ENCODE results near the gene ARL15. TPM values are rescaled to one million over a fixed set of nuclear protein-coding genes. Genes with fewer than 3 reads are reported as not detected.
"Not testable (repeated sequence)": the region's sequence is repeated elsewhere in the genome, so short reads cannot be mapped to it uniquely, and the experiment has no call there.

The ARL15 gene
- total RNA-seq, 4 donors from 2014 or later, result 13.0 to 52.7 (median 17.1) TPM

DNA sequence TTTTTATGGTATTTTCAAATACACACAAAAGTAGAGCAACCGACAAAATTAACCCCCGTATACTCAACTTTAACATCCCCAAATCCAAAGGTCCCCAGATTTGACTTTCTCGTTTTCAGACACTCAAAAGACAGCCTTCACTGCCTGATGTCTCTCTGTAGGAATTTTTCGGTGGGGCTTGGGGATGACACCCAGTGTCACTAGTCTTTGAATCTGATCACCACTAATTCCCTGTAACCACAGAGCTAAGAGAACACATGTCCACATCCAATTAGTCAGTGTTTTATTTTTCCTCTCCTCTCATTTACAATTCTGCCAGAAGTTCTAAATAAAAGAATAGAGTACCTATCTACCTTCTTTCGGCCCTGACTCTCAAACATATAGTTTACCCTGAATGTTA is 324.6 kb downstream of the ARL15 start:
- Histone ChIP-seq H3K4me1 (no peaks in the 10 kb centered on the region), H3K27me3 (no peaks in the 10 kb centered on the region), H3K9me3 (peaks cover 0 to under 1% (median 0%) of the 10 kb centered on the region in 4 donors), H3K27ac (no peak overlapping the region), H3K36me3 (no peaks in the 10 kb centered on the region), H3K4me3 (no peak overlapping the region)
- 92 to 94% methylated on average over 5 of the region's 5 CpGs for WGBS, 2 donors
- no peak for DNase-seq (ENCODE audit: low spot score in 2 of 2)
- TF ChIP-seq EP300 (IDR thresholded peaks at IDR 0.05), result no peak
- TF ChIP-seq POLR2A (IDR thresholded peaks at IDR 0.05), result no peak
- TF ChIP-seq, protein P1, sequence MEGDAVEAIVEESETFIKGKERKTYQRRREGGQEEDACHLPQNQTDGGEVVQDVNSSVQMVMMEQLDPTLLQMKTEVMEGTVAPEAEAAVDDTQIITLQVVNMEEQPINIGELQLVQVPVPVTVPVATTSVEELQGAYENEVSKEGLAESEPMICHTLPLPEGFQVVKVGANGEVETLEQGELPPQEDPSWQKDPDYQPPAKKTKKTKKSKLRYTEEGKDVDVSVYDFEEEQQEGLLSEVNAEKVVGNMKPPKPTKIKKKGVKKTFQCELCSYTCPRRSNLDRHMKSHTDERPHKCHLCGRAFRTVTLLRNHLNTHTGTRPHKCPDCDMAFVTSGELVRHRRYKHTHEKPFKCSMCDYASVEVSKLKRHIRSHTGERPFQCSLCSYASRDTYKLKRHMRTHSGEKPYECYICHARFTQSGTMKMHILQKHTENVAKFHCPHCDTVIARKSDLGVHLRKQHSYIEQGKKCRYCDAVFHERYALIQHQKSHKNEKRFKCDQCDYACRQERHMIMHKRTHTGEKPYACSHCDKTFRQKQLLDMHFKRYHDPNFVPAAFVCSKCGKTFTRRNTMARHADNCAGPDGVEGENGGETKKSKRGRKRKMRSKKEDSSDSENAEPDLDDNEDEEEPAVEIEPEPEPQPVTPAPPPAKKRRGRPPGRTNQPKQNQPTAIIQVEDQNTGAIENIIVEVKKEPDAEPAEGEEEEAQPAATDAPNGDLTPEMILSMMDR (IDR thresholded peaks at IDR 0.05), result no peak

DNA sequence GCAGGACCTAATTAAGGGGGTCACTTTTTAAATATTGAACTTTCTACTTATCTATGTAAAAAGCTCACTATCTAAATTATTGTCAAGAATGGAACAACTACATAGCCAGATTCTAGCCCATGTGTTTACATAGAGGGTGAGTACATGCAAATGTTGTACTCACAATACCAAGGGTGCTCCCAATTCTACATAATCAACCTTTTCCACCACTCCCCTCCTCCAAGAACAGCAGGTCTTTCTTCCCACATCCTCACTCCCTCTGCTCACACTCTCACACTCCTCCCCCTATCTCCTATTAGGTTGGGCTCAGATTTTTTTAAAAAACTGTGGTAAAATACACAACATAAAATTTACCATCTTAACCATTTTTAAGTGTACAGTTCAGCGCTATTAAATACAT is 325.4 kb downstream of the ARL15 start:
- H3K27ac ChIP-seq, result no peak overlapping the region
- TF ChIP-seq, protein P1 (IDR thresholded peaks at IDR 0.05), result no peak
- TF ChIP-seq EP300 (IDR thresholded peaks at IDR 0.05), result no peak
- TF ChIP-seq POLR2A (IDR thresholded peaks at IDR 0.05), result no peak
- DNase-seq (ENCODE audit: low spot score in 2 of 2), result no peak
- H3K9me3 ChIP-seq, result peaks cover 0 to 9% (median 0%) of the 10 kb centered on the region in 4 donors
- no peaks in the 10 kb centered on the region for H3K27me3 ChIP-seq
- no peak overlapping the region for H3K4me3 ChIP-seq
- H3K4me1 ChIP-seq, result no peaks in the 10 kb centered on the region
- no peaks in the 10 kb centered on the region for H3K36me3 ChIP-seq
- WGBS, 2 donors, result 95 to 98% methylated on average over 1 of the region's 1 CpG

DNA sequence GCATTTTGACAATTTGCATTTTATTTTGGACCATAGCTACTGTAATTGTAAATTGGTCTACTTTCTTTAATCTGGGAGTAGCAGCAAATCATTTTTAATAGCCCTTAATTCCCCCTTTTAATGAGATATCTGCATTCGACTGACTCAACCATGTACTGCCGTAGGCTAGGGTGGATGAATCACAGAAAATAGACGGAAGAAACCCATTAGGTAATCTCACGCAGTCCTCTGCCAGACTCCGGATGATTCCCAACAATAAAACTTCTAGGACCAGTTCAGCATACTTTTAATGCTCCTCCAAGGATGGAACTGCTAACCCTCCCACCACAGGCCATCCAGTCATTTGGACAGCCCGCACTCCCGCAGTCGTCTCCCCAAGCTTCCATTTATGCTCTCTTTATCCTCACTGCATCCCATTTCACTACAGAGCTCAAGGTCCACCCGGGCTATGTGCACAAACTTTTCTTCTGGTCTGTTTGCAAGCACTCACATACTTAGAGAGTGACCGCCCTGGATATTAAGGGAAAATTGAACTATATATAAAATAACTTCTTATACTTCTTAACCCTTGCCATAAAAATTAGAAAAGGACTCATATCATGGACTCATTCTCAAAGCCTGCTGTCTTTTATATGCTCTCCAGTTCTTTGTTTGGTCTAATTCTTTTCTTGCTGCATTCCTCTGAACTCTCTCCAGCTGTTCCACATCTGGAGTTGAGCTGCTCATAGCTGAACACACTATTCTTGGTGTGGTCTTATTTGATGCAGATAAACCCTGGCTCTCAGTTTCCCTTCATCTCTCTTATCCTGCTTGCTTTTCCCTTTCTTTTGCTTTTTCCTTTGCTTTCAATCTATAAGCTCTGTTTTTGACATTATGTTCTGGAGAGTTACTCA is 326.6 kb downstream of the ARL15 start:
- Histone ChIP-seq H3K27ac (no peak overlapping the region), H3K27me3 (no peaks in the 10 kb centered on the region), H3K9me3 (peaks cover 0 to 10% (median 0%) of the 10 kb centered on the region in 4 donors), H3K4me1 (no peaks in the 10 kb centered on the region), H3K4me3 (no peak overlapping the region), H3K36me3 (no peaks in the 10 kb centered on the region)
- 77 to 83% methylated on average over 10 of the region's 10 CpGs for WGBS, 2 donors
- DNase-seq (ENCODE audit: low spot score in 2 of 2), result no peak
- TF ChIP-seq, protein P1 (IDR thresholded peaks at IDR 0.05), result no peak
- TF ChIP-seq EP300 (IDR thresholded peaks at IDR 0.05), result no peak
- TF ChIP-seq POLR2A (IDR thresholded peaks at IDR 0.05), result no peak

DNA sequence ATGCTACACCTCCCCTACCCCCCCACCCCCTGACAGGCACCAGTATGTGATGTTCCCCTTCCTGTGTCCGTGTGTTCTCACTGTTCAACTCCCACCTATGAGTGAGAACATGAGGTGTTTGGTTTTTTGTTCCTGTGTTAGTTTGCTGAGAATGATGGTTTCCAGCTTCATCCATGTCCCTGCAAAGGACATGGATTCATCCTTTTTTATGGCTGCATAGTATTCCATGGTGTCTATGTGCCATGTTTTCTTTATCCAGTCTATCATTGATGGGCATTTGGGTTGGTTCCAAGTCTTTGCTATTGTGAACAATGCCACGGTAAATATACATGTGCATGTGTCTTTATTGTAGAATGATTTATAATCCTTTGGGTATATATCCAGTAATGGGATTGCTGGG is 328.1 kb downstream of the ARL15 start:
- not testable (repeated sequence) for H3K4me1 ChIP-seq; H3K27ac ChIP-seq; DNase-seq (ENCODE audit: low spot score in 2 of 2); H3K9me3 ChIP-seq; H3K27me3 ChIP-seq; H3K4me3 ChIP-seq; H3K36me3 ChIP-seq
- WGBS, 2 donors, result 95% methylated on average over 2 of the region's 2 CpGs

DNA sequence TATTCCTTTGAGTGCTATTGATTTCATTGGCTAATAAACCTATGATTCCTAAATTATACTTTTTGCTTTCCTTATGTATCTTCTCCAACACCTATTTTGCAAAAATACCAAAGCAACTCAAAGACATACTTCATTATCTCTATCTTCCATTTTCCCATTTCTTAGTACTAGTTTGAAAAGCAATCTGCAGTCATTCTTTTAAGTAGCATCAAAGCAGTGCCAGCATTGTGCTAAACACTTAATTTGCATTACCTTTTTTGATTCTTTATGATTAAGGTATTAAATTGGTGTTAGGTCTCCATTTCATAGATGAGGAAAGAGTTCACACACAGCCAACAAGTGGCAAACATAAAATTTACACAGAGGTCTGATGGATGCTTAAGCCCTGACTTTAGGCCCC is 330.3 kb downstream of the ARL15 start:
- H3K4me3 ChIP-seq, result no peak overlapping the region
- H3K27ac ChIP-seq, result no peak overlapping the region
- peaks cover 0 to 10% (median 0%) of the 10 kb centered on the region in 4 donors for H3K9me3 ChIP-seq
- no peak for TF ChIP-seq EP300 (IDR thresholded peaks at IDR 0.05)
- no peaks in the 10 kb centered on the region for H3K4me1 ChIP-seq
- H3K27me3 ChIP-seq, result no peaks in the 10 kb centered on the region
- DNase-seq (ENCODE audit: low spot score in 2 of 2), result no peak
- H3K36me3 ChIP-seq, result no peaks in the 10 kb centered on the region

DNA sequence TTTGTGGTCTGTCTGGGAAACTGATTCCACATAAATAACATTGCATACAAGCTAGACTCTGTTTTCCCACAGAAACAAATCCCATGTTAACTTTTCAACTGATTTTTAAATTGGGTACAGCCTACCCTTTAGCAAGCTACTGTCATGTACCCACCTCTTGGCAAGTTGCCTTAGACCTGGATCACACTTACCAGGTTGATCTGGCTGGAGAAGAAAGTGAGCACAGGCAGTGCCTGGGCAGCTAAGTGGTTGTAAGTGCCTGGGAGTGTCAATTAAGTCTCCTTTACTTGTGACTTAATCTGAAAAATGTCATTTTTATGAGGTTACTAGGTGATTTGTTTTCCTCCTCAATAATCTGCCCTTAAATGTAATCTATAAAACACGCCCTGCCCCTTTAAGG is 336.4 kb downstream of the ARL15 start:
- Histone ChIP-seq H3K27ac (no peak overlapping the region), H3K27me3 (no peaks in the 10 kb centered on the region), H3K4me3 (no peak overlapping the region), H3K4me1 (peaks cover 0 to 25% (median 0%) of the 10 kb centered on the region in 4 donors), H3K36me3 (no peaks in the 10 kb centered on the region), H3K9me3 (no peaks in the 10 kb centered on the region)
- no peak for DNase-seq (ENCODE audit: low spot score in 2 of 2)
- 87 to 97% methylated on average over 1 of the region's 1 CpG for WGBS, 2 donors
- TF ChIP-seq EP300 (IDR thresholded peaks at IDR 0.05) (no peak), POLR2A (IDR thresholded peaks at IDR 0.05) (no peak)
- TF ChIP-seq, protein P1 (IDR thresholded peaks at IDR 0.05), result no peak
